Measurements from ENCODE around the gene SLC29A1.

Gene SLC29A1

GRCh38 chr6:44256775-44257024 lies 33.3 kb downstream of the SLC29A1 start:
- DNase-seq: no peak

GRCh38 chr6:44257025-44257752 lies 33.8 kb downstream of the SLC29A1 start, which contains the start of gene SLC35B2:
Gene SLC35B2, minus strand, starts transcription at chr6:44257528. Its CDS starts 118 bp downstream, at chr6:44257410.
- peak; percentile 83 to 90 (median 84) for DNase-seq

- DNase-seq: peak; percentile 84 to 90 (median 89)
Observed at GRCh38 chr6:44257753-44258324, 34.4 kb downstream of the SLC29A1 start.

- DNase-seq: no peak
Observed at GRCh38 chr6:44258325-44258863, 35.0 kb downstream of the SLC29A1 start.

GRCh38 chr6:44258921-44259320 lies 35.5 kb downstream of the SLC29A1 start:
- DNase-seq: no peak

GRCh38 chr6:44260011-44260410 lies 36.6 kb downstream of the SLC29A1 start:
- no peak for DNase-seq

- DNase-seq: no peak
Observed at GRCh38 chr6:44260451-44261297, 37.3 kb downstream of the SLC29A1 start.

- DNase-seq: no peak
Observed at GRCh38 chr6:44261581-44261980, 38.2 kb downstream of the SLC29A1 start.

- DNase-seq: peak in 2 of 3 donors; percentile 57 to 69
Observed at GRCh38 chr6:44262467-44263353, 39.3 kb downstream of the SLC29A1 start.

GRCh38 chr6:44263354-44264100 lies 40.1 kb downstream of the SLC29A1 start:
- DNase-seq: peak; percentile 74 to 86 (median 77)

GRCh38 chr6:44264154-44265006 lies 41.0 kb downstream of the SLC29A1 start:
- peak; percentile 81 to 87 (median 86) for DNase-seq

- DNase-seq: peak; percentile 98 to 100 (median 99)
Observed at GRCh38 chr6:44265007-44265721, 41.8 kb downstream of the SLC29A1 start, which contains the start of gene NFKBIE. Gene NFKBIE, minus strand, starts transcription at chr6:44265551. Its CDS starts 205 bp downstream, at chr6:44265346.

GRCh38 chr6:44265722-44266233 lies 42.4 kb downstream of the SLC29A1 start:
- no peak for DNase-seq

GRCh38 chr6:44266347-44266746 lies 43.0 kb downstream of the SLC29A1 start:
- DNase-seq: no peak

- no peak for DNase-seq
Observed at GRCh38 chr6:44267252-44267651, 43.9 kb downstream of the SLC29A1 start.

GRCh38 chr6:44268095-44268628 lies 44.8 kb downstream of the SLC29A1 start:
- peak in 2 of 3 donors; percentile 54 to 55 for DNase-seq

- peak; percentile 58 to 81 (median 66) for DNase-seq
Observed at GRCh38 chr6:44269178-44269920, 46.0 kb downstream of the SLC29A1 start.

- DNase-seq: no peak
Observed at GRCh38 chr6:44269921-44270525, 46.6 kb downstream of the SLC29A1 start, which contains the start of gene TMEM151B. Gene TMEM151B, plus strand, starts transcription at chr6:44270450. Its CDS starts 293 bp downstream, at chr6:44270743.

All from suppressor macrophage treated with lipopolysaccharide for 1 hour (primary cell).